NCI-H748 (cell line): Measurements from ENCODE around the gene PDE7B.
"Not testable (repeated sequence)": the region's sequence is repeated elsewhere in the genome, so short reads cannot be mapped to it uniquely, and the experiment has no call there.

Source experiments
- DNase-seq: peaks from one replicate; lab custom pipeline; 2025; ENCODE audit not compliant: unreplicated experiment; lab: John Stamatoyannopoulos, UW

Gene PDE7B

DNA sequence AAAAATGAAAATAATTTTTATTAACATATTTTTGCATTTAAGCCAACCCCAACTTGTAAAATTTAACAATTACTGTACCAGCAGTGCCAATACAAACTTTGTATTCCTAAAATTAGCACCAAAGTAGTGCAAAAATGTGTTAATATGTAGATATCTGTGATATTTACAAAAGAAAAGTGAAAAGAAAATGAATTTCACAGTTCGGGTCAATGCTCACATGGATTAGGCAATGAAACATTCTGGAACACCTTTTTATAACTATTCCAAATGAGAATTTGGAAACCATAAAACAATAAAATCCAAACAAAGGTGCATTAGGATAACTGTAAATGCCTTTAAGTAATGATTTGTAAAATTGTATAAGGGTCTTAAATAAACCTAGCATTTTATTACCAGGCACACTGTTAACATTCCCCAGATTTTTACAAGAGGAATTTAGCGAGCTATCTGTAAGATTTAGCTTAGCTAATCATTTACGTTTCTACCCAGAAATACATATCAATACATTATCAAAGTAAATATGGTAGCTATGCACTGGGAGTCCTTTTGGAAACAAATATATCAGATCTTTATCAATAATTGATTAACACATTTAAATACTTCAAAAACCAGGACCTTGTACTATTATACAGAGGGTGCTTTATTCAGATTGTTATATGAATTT lies 286.4 kb downstream of the PDE7B start:
- no peak for DNase-seq

DNA sequence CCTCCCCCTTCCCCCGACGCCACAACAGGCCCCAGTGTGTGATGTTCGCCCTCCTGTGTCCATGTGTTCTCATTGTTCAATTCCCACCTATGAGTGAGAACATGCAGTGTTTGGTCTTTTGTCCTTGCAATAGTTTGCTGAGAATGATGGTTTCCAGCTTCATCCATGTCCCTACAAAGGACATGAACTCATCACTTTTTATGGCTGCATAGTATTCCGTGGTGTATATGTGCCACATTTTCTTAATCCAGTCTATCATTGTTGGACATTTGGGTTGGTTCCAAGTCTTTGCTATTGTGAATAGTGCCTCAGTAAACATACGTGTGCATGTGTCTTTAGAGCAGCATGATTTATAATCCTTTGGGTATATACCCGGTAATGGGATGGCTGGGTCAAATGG lies 287.6 kb downstream of the PDE7B start:
- DNase-seq: not testable (repeated sequence)

DNA sequence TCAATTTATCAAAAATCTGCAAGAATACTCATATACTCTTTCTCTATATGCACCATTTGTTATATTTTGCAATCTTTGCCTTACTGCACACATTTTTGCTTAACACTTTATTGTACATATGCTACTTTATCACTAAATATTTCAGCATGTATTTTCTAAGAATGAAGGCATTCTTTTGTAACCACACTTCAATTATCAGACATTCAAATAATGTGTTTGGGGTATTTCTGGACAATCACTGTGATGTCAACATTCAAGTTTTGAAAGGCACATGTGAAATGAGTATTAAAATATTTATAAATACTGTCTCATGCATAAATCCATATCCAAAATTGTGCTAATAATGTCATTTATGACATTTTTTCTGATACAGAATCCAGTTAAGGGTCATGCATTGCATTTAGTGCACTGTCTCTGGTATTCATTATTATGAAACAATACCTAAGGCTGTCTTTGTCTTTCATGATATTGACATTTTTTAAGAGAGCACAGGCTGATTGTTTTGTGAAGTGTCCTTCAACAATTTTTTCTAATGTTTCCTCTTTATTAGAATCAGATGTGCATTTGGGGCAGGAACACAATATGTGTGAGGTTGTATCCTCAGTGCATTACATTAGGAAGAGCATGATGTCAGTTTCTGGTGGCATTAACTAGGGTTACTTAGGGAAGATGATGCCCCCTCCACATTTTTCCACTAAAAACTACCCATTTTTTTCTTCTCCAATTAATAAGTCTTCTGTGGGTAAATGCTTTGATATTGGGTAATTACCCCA lies 292.9 kb downstream of the PDE7B start:
- no peak for DNase-seq

DNA sequence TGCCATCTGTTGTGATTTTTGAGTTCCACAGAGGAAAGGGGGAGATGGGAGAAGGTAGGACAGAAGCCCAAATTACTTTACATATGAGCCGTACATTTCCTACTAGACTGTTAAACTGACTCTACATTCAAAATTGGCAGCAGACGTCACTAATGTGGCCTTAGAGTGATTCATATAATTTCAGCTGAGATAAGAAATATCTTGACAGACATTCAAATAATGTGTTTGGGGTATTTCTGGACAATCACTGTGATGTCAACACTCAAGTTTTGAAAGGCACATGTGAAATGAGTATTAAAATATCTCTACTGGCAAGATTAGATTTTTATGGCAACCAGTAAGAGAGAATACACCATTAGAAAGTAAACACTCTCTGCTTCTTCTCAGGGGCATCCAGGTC lies 294.6 kb downstream of the PDE7B start:
- no peak for DNase-seq

DNA sequence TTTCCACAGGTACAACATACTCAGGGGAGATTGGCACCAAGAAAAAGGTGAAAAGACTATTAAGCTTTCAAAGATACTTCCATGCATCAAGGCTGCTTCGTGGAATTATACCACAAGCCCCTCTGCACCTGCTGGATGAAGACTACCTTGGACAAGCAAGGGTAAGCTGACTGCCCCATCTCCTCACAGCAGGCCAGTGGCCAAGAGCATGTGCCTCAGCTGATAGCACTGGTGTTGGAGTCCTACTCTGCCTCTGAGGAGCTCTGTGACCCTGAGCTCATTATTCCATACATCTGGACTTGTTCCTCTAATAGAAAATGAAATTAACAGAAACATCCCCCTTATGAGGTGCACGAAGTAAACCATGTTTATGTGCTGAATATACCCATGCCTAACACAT lies 295.8 kb downstream of the PDE7B start:
- no peak for DNase-seq

DNA sequence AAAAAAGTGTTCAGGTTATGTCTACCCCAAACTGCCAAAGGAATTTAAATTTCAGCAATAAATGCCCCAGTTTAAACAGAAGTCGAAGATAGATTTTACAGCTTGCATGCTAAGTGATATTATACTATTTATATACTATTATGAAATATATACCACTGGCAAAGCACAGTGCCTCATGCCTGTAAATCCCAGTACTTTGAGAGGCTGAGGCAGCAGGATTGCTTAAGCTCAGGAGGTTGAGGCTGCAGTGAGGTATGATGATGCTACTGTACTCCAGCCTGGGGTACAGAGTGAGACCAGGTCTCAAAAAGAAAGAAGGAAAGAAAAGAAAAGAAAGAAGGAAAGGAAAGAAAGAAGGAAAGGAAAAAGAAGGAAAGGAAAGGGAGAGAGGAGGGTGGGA lies 296.6 kb downstream of the PDE7B start:
- DNase-seq: no peak

DNA sequence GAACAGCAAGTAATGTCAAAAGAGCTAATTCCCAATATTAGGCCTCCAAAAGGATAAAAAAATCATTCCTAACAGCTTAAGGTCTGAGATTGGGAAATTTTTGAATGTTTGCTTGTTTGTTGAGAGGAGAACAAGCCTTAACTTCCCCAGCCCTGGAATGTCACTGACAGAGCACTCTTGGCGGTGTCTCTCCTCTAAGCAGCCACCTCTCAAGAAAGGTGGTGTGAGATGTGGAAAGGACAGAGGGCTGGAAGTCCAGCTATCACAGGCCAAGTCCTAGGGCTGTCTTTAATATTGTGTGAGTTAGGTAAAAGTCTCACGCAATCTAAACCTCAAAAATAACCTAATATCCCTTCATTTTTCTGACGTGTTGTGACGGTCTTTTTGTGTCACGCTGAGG lies 297.0 kb downstream of the PDE7B start:
- DNase-seq: no peak

DNA sequence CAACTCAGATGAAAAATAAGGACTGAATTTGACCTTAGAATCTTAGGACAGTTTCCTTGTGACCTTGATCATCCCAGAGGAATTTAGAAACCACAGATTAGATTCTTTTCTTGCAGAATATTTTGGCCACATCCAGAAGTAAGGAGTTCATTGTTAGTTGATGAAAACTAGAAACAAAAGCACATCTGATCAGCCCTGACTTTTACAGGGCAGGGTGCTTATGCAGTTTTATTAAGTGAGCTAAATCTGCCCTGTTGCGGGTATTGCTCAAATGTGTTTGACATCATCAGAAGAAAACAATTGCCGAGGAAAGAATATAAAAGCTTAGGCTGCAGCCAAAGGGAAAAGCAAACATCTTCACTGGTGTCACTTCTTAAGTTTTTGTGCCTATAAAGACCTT lies 297.8 kb downstream of the PDE7B start:
- no peak for DNase-seq

DNA sequence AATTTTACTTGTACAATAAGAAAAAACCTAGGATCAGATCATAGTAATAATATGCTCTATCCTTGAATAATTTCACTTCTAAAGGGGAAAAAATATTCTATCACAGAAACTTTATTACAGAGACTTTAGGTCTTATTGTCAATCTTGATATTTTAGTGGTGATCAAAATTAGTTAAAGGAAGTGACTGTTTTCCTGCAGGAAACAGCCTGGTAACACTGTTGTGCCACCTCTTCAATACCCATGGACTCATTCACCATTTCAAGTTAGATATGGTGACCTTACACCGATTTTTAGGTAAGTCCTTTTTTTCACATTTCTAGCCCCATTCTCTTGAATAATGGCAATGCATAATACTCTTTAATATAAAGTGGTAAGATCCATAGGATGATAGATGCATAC lies 299.5 kb downstream of the PDE7B start:
- DNase-seq: no peak

DNA sequence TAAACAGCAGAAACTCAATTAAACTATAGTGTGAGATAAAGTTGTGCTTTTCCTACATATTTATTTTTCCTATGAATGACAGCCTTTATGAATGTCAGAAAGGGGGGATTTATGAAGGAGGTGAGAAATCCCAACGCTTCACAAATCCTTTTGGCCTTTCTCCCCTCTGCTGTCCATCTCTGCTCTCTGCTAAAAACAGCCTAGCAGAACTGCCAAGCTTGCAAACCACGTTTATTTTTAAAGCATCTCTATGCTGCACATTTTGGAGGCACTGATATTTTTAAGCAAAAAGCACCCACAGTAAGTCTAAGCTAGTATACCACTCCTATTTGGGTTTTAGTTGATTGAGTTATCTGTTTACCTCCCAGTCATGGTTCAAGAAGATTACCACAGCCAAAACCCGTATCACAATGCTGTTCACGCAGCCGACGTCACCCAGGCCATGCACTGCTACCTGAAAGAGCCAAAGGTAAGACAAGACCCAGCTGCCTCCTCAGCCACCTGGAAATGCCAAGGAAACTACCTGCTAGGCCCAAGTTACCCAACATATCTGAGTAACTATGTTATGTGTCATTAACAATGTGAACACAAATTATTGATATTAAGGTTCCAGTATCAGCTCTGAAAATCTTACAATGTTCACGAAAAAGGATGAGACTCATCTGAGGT lies 302.3 kb downstream of the PDE7B start:
- DNase-seq: no peak

DNA sequence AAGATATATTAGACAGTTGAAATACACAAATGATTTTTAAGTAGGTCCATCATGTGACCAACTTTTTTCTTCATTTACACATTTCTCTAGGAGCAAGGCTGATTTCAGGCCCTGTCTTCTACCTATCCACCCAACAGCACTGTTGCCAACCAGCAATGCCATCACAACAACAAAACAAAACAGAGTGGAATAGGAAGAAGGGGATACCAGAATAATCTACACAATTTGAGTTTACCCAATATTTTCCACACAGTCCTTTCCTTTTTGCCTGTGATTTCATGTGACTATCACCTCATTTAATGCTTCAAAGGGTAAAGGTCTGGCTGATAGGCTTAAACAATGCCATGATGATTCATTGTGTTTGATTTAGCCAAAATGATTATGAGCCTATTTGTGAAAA lies 303.7 kb downstream of the PDE7B start:
- DNase-seq: no peak

DNA sequence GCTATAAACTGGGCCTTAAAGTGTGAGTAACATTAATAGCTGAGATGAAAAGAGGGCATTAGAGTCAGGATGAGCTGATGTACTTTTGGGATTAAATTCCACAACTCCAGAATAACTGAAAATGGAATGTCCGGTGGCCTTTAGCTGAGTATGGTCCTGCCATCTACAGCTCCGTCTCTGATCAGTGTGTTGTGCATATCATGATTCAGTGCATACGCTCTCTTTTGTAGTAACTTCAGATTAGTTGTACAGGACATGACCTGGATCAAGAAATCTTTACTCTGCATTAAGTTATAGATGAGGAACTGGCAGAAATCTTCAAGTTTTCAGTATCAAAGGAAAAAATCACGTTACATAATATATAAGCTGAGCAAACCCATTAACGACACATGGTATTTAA lies 306.2 kb downstream of the PDE7B start:
- no peak for DNase-seq

DNA sequence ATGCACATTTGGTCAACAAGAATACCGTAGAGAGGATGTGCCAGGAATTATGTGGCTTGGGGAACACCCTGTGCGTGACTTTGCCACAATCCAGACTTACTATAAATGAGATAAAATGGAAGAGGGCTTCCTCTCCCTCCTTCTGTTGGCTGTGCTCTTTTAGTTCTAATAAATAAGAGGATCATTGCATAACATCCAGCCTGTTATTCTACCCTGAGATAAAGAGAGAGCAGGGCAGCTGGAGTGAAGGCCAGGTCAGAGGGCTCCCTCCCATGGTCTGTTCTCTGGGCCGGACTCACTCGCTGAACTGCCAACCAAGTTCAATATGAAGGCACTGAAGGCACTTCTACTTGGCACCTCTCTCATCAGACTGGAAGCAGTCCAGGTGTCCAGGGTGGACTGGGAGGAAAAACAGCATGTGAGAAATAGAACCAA lies 306.9 kb downstream of the PDE7B start:
- DNase-seq: peak; percentile 61

DNA sequence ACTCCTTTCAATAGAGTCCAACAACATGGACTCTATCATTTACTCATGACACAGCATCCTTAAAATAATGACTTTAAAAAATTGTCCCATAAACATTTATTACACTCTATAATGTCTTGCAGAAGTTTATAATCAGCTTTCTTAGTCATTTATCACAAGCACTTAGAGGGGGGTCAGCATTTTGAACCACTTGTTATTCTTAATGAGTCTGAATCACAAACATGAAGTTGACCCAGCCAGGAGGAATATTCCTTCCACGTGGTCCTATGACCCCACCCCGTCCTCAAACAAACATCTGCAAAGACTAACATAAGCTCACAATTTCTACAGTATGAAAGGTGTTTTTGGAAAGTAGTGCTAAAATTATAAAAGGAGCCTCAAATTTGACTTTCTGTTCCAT lies 307.5 kb downstream of the PDE7B start:
- peak; percentile 70 for DNase-seq

DNA sequence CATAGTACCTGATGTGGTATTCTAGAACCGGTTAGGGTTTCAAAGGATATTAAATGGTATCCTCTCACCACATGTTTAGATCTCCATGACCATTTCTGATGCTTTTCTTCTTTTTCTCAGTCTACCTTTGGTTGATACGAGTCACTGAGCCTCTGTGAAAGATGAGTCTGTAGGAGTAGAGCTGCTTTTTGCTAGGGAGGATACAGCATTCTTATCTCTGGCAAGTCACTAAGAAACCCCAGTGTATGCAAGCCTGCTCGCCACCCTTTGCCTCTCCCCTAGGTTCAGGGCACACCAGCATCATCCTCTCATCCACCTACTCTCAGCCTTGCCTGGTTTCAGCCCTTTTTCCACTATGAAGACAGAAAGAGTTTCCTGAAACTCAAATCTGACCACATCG lies 308.7 kb downstream of the PDE7B start:
- DNase-seq: peak; percentile 68

DNA sequence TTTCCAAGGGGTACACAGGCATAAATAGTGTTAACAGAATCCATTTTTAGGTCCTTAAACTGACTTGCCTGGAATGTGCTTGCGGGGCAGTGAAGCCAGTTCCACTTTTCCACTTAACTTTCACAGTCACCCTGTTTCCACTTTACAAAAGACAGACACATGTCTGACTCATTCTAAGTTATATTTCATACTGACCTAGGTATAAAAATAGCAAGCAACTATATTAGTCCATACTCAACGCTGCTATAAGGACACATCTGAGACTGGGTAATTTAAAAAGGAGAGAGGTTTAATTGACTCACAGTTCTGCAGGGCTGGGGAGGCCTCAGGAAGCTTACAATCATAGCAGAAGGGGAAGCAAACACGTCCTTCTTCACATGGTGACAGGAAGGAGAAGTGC lies 310.4 kb downstream of the PDE7B start:
- no peak for DNase-seq

DNA sequence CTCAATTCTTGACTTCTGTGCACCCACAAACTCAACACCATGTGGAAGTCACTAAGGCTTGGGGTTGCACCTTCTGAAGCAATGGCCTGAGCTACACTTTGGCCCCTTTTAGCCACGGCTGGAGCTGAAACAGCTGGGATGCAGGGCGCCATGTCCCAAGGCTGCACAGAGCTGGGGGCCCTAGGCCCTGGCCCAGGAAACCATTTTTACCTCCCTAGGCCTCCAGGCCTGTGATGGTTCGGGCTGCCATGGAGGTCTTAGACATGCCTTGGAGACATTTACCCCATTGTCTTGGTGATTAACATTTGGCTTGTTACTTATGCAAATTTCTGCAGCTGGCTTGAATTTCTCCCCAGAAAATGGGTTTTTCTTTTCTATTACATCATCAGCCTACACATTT lies 311.8 kb downstream of the PDE7B start:
- DNase-seq: no peak

DNA sequence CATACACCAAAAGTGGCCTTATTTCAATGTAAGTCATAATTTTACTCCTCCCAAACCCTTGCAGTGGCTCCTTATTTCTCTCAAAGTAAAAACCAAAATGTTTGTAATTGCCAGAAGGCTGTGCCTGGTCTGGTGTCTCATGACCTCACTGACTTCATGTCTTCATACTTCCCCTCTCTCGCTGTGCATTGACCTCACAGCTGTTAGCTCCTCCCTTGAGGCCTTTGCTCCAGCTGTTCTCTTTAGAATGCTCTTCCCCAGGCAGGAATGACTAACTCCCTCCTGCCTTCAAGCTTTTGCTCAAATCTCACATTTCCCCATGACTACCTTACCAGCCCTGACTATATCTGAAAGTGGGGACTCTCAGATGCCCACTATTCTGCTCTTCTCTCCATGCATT lies 315.3 kb downstream of the PDE7B start:
- no peak for DNase-seq

DNA sequence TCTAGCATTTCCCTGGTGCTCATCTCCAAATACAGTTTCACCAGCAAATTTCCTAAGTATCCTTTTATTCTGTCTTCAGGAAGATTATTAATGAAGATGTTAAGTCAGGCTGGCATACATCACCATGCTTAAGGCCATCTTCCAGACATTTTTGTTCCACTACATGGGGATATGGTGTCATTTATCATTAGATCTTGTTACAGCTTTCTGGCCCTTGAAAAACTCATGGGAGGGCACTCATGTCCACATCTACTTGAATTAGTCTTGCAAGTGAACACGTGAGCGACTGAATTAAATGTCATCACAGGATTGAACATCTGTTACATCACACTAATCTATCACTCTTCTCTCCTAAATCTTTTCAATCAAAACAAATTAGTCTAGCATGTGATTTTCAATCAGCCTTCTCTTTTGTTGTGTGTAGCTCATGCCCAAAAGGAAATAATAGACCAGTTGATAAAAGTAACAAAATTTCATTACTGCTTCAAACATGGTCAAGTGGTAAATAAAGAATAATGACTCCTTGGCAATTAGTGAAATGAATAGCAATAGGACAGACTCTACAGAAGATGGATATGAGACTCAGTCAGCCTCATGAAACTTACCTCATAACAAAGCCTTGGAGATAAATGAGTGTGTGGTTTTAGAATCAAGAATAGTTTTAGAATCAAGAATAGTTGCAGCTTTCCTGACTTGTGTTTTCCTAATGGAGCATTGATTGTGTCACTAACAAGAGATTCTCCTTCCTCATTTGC lies 318.1 kb downstream of the PDE7B start:
- DNase-seq: no peak

DNA sequence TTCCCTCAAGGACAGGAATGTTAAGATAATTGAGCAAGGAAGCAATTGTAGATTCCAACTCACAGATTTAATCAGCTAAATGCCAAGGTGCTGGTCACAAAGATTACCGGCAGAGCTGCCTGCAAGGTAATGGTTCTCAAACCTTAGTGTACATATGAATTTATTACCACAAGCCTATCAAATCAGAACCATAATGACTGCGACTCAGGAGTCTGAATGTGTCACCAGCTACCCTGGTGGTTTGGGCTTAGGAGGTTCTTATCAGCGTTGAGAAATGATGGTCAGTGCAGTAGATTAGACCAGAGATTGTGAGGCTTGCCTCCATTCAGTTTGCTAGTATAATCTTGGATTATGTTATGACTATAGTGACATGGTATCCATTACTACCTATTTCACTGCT lies 319.7 kb downstream of the PDE7B start:
- DNase-seq: no peak
